Effector CD8-positive, alpha-beta T cell (primary cell): ENCODE results near the gene DPP4.

Source experiments
- DNase-seq: peaks from one replicate; lab custom pipeline; 2025; lab: John Stamatoyannopoulos, UW
- total RNA-seq, 4 experiments: gene quantifications; one replicate each; lab custom pipeline; 2026; lab: John Stamatoyannopoulos, UW

Gene DPP4
- total RNA-seq = 64.9 to 90.8 (median 74.4) reads per million in 4 experiments

DNA sequence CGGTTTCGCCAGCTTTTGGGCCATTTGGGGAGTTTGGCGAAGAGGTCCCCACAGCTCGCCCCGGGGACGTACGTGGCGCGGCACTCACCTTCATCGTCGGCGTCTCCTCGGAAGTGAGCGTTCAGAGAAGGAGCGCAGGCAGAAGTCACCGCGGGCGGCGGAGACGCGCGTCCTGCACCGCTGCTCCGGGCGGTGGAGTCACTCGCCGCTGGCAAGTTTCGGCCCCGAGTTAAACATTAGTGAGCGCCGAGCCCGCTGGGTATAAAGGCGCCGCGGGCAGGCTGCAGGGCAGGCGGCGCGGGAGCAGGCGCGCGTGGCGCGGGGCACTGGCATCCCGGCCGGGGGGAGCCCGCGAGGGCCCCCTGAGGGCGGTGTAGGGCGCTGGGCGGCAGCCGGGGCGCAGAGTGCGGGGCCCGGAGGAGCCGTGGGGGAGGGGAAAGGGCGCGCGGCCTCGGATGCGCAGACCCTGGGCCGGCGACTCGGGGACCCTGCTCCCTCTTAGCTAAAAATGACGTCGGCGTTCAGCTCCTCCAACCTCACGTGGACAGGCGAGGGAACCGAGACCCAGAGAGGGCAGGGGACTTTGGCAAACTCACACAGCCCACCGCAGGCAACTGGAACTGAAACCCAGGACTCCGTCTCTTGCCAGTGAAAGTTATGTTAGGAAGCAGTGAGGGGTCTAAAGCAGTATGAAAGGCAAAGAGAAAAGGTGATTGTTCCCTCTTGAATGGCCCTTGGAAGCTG is at the start of gene DPP4:
Gene DPP4 (minus strand): TSS at position 328 of the 744 bp plus-strand sequence. CDS start 234 bp downstream, at position 94.
- peak; percentile 18 for DNase-seq

DNA sequence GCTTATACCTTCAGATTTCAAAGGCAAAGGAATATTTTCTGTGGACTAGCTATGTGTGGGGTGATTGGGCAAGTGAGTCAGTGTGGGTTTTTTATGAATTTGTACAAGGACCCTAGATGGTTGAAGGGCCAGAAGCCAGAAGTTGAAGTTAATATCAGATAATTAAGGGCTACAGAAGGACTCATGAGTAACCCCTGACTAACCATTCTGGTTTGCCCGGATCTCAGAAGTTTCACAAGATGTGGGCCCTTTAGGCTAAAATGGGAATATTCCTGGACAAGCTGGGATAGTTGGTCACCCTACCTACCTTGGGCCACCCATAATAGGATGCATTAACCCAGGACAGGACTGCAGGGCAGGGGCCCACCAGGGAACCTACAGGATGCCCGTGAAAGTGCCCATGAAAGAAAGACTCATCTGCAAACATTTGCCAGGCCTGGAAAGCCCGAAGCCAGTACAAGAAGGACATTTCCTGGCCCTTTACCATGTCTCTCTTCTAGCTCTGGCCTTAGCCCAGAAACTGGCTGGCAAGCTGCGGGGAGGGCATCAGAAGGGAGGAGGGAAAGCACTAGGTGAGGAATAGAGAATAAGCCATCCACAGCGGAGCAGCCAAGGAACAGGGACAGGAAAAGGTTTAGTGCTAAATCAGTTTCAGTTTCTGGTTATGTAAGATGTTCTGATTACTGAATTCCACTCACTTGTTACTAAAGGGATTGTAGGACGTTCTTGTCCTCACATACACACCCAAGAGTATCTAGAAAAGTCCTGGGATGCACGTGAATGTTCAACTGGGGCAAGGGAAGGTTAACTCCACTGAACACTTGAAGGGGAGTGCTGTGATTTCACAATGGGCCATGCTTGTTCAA is 44.4 kb upstream of the DPP4 start:
- no peak for DNase-seq

DNA sequence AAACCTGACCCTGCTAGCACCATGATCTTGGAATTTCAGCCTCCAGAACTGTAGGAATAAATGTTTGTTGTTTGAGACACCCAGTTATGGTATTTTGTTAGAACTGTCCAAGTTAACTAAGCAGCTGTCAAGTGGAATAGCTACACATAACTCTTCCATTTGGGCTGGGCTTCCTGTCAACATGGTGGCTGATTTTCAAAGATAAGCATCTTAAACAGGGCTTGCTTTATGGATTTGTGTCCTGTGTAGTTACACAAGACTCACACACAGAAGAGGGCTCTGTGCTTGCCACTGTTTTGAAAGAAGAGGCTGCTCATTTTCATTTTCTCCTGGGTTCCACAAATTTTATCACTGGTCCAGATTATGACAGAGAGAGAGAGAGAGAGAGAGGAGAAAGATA is 42.3 kb upstream of the DPP4 start:
- no peak for DNase-seq

DNA sequence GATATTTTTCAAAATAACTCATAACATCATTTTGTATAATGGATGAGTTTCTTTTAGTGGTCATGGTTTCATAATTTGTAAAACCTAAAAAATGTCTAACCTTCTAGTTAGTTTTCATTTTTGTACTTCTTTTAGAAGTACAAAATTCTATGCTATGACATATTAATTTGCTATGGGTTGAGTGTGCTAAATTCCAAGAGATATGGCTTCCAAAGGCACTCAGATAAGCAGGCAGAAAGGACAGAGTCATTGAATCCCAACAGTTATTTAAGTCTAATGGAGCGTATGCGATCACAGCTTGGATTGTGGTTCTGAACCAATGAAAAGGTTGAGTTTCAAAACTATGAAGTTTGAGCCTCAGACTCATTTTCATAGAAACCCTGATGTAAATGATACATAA is 41.1 kb upstream of the DPP4 start:
- DNase-seq = no peak

DNA sequence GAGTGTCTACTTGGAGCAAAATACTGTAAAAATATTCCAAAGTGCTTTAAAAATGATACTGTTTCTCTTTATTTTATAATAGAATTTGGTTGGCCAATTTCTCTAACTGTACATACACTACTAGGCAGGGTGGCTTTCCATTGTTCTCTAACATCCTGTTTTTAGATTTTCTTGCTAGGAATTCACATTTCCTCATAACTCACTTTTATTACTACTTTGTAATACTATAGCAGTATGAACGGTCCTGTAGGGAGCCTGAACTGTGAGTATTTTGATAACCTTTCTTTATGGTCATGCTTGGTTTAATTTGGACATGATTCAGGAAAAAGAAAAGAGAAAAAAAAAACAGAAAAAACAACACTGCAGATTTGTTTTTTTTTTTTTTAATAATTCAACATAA is 40.3 kb upstream of the DPP4 start:
- DNase-seq = no peak

DNA sequence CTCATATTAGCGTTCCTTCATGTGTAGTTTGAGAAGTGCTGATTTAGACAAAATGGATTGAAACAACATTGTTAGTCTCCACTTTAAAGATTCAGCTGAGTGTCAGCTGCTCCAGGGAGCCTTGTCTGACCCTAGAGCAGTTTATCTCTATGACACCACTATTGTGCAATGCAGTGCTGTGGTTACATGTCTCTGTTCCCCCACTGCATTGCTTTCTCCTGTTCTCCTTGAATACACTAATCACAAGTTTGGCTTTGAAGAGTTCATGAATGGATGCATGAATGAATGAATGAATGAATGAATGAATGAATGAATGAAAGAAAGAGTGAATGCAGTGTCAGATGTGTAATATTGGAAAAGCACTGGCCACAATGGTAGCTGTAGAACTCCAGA is 39.8 kb upstream of the DPP4 start:
- no peak for DNase-seq

DNA sequence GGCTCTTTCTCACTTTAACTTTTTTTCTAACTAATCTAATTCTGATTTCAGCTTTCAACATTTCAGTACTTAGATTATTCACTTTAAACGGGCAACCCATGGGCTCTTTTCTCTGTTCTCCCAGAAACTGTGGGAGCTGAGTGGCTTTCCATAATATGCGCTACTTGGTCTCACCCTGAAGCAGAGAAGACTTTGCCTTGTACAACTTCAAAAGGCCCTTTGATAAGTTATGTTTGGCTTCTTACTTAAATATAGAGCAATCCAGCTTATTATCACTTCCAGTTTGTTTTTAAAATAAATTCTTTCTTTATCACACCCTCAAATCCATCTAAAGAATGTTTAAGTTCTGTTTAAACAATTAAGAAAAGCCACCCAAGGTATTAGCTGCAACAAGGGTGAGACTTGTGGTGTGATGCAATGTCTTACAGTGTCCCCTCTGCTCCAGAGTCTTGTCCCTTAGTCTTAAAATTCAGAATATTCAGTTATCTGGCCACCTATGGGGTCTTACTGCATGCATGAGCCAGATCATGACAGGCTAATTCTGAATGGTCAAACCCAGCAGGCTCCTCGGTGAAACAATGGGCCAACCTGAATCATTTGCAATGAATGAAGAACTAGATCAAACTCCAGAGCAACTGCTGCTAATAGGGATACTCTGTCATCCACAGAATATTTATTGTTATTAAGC is 39.2 kb upstream of the DPP4 start:
- DNase-seq = no peak

DNA sequence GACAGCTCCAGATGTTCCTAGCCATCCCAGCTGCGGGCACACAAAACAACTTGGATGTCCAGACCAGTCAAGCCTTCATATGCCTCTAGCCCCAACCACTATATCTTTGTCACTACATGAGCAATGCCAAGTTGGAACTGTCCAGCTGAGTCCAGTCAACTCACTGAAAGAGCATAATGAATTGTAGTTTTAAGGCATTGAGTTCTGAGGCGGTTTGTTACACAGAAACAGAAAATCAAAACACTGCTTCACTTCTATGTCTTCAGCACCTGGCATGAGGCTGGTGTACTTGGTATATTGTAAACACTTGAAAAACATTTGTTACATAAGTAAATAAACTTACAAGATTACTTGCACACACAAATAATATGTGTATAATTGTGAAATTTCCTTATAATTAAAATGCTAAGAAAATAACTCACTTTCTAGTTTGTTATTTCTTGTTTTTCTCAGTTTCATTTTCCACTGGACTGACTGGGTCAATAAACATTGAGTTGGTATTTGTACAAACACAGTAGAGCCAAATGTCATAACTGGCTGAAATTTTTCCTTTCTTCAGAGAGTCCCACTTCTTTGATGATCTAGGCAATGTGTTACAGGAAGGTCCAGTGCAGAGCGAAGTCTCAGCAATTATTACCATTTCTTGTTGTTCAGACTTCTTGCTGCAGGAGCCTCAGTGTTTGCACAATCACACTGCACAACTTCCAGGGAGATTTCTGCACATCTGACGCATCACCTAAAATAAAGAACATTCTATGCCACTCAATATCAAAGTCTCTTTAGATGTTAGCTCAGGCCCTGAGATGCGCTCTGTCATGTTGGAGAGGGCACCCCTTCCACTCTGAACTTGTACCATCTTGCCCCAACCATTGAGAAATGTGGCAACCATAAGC is 38.2 kb upstream of the DPP4 start:
- DNase-seq = no peak

DNA sequence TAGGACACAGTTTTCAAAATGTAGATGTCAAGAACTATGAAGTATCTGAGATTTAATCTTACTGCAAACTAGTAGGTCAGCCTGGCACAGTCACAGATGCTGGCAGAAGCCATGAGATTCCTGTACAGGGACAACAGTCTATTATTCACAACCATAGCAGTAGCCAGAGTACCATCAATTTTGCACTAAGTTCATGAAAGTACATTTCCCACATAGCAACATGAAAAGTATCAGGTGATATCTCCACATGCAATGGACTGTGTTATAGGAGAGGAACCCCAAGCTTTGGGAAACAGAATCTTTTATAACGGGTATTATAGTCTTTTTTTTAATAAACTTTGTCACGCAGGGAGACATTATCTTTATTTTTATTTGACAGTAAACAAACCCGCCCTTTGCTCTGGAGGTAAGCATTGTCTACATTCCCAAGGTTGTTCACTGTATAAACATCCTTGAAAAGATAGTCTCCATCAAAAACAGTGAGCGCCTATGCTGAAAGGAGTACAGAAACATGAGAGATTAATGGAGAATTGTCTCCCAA is 33.4 kb upstream of the DPP4 start:
- no peak for DNase-seq

DNA sequence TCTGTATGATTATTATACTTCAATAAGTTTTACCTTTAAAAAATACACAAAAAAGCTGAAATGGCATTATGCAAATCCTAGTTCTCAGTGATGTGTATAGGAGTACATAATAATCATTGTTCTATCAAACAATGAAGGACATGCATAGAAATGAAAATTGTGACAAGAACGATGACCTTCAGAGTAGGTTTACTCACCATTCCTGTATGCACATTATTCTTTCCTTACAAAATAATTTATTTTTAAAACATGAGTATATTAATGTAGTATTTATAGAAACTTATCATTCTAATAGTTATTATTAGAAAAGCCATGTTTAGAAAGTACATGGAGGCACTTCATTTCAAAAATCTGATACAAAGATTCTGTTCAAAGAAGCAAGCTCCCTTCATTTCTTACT is 32.7 kb upstream of the DPP4 start:
- no peak for DNase-seq

DNA sequence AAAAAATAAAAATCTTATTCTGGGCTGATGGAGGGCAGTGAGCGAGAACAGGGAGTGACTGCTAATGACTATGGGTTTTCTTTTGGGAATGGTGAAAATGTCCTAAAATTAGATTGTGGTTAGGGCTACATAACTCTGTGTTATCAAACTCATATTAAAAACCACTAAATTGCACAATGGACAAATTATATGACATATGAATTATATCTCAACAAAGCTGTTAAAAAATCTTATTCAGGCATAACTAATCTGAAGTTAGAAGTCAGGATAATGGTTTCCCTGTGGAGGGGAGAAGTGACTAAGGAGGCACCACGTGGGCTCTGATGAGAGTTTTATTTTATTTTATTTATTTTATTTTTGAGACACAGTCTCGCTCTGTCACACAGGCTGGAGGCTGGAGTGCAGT is 32.1 kb upstream of the DPP4 start:
- DNase-seq = no peak

DNA sequence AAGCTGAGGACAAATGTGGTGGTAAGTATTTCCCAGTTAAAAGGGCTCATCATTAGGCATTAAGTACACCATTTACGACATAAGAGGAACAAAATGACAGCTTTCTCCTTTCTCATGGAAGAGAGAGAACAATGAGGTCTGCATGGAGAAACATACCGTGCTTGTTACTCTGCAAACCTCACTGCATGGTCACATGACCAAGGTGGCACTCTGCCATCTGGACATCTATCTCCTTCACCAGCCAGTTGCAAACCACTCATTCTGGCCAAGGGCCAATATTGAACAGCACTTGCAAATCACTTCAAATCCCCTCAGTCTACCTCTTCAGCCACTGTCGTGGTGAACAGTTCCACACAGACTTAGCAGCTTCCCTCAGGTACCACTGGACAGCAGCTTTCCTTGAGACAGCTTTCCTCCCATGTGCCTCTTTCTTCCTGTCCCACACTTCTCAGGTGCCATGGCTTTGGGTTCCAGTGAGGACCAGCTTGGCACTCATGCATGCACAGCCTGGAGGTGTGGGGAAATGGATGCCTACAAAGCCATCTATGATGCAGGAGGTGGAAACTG is 29.5 kb upstream of the DPP4 start:
- DNase-seq = no peak

DNA sequence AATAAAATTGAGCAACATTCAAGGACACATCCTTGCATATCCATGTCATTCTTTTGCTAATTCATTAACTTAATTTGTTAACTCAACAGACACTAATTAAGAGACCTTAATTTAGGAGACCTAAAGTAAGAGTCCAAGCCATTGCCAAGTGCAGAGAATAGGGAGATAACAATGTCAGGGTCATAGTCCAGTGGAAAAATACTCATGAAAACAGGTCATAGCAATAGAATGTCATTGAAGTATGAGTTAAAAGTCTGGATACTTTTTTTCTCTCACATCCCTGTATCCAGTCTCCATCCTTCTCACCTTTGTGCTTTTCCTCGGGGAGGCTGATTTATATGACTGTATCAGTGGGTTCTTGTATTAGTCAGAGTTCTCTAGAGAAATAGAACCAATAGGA is 26.6 kb upstream of the DPP4 start:
- DNase-seq = no peak

DNA sequence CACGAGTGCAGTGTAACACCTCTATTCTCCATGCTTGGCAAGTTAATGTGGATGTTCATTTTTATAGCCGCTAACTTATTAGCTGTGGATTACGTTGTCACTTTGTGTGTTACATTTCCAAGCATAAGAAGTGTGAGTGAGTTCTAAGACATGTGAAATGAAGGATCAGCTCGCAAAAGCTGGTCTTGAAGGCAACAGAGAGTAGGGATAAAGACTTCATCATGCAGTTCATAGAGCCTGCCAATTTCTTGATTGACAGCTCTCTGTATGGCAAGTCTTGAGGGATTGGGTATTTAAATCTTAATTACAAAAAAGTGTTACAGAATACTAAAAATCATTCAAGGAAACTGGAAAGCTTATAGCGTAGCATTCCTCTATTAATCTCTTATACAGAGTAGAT is 25.8 kb upstream of the DPP4 start:
- DNase-seq = no peak

DNA sequence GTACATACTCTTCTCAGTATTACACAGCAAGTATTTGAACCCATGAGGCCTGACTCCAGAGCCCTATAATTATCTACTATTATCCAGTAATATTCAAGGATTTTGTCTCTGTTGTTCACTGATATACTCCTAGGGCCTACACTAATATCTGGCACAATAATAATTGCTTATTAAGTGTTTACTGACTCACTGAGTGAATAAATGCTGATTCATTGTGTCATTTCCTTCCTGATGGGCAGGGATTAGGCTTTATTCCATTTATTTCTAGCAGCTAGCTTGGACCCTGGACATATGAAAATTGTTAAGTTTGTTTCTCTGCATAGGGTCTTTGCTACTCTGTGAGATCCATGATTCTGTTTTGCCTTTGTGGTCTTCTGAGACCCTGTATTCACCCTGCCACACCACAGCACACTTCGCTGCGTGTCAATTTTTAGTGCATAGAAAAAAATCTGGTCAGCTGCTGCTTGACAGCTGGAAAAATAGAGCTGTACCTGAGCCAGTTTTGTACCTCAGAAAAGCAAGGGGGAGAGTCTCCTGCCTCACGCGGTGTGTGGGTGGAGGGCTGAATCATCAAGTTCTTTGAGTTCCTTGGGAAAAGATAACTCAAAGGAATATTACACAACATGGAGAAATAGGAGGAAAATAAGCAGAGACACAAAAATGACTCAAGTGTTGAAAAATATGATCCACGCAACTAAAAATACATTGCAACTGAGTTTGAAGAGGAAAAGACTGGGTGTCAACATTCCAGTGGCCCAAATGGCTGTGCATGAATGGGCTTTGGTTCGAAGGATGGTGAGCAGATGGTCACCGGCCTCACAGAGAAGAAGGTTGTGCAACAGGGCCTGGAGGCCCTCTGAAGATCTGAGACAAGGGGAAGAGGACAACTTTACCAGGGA is 18.9 kb upstream of the DPP4 start:
- no peak for DNase-seq

DNA sequence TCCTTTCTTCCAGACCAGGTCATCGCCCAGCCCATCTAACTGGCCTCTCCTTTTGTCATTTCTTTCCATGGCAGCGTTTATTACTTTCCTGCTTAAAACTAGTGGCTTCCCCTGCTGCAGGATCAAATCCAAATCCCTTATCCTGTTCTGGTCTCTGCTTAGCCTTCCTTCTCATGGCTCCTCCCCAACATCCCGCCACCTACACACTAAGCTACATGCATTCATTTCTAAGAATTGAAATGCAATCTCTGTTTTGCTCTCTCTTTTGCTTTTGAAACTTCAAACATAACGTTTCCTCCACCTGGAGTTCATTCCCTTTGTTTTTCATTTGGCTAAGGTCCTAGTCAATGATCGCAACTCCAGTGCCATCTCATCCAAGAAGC is 18.0 kb upstream of the DPP4 start:
- no peak for DNase-seq

DNA sequence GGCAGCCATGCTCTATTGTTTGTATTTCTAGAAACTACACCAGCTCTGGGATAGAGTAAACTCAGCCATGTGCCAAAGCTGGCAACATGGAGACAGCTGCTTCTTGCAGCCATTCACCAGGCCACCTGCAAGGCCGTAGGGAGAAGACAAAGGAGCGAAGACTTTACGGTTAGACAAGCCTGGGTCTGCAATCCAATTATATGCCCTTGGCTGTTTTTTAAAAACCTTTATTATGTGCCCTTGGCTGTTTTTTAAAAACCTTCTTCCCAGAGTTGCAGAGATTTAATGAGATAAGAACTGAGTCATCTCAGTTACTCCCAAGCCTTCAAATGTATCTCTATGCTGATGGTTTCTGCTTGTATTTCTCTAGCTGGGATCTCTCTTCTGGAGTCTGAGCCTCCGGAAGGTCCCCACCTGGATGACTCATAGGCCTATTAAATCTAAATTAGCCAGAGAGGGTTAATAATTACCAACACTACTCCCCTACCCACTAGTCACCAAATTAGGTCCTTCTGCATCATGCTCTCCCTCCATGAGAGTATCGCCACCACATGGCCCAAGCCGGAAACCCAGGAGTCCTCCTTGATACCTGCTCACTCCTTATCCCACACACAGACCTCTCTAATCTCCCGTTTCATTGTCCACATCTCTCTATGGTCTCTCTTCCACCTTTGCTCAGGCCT is 17.5 kb upstream of the DPP4 start:
- DNase-seq = no peak

DNA sequence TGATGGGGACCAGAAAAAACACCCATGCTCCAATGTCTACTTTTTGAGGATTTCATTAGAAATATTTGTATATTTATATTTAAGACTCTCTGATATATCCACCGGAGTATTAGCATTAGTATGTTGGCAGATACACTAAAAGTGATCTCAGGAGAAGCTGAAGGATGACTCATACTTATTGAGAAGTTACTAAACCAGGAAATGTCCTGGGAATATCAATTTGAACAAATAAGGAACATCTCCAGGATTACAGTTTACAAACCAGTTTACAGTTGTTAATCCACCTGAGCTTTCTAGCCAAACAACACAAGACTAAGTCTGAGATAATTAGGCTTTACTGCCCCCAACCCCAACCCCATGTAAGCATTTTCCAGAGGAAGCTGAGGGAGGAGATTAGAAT is 16.1 kb upstream of the DPP4 start:
- DNase-seq = no peak

DNA sequence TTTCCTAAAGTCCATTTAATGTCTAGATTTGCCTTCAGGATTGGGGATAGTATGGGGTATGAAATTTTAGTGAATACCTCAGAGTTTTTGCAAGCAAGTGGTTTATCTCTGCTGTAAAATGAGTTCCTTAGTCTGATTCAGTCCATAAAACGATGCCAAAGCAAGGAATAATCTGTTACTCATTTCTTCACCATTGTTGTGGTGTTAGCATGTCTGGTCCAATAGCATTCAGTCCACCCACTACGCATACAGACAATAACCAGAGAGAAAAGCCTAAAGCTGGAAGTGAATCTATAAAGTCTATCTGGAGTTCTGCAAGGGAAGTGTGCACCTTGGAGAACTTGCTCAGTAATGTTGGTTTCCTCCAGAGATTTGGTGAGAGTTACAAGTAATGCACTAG is 12.9 kb upstream of the DPP4 start:
- no peak for DNase-seq
